ENCODE results near the gene FIP1L1.

Gene FIP1L1

DNA sequence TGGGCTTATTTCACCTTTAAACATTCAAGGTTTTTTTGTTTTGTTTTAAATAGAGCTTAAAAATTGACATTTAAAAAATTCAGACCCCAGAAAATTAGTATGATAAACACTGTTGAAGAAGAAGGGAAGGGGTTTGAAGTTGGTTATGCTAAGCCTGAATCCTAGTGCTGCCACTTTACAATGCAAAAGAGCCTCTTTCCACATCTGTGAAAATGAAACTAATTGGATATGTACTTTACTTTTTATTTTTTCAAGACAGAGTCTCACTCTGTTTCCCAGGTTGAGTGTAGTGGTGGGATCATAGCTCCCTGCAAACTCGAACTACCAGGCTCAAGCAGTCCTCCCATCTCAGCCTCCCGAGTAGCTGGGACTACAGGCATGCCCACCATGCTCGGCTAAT, 41.8 kb downstream of the FIP1L1 start:
- no peak for ATAC-seq
- TF ChIP-seq PPARA (CRISPR knock-in tag; IDR thresholded peaks at IDR 0.05; ENCODE audit: borderline replicate concordance) = no peak
- TF ChIP-seq ESRRG (CRISPR knock-in tag; IDR thresholded peaks at IDR 0.05) = no peak
- no peak for TF ChIP-seq RARB (CRISPR knock-in tag; IDR thresholded peaks at IDR 0.05)
- TF ChIP-seq ZFP30 (CRISPR knock-in tag; IDR thresholded peaks at IDR 0.05) = no peak
- TF ChIP-seq BACH2 (CRISPR knock-in tag; IDR thresholded peaks at IDR 0.05; ENCODE audit: borderline replicate concordance) = no peak
- TF ChIP-seq, protein P1, sequence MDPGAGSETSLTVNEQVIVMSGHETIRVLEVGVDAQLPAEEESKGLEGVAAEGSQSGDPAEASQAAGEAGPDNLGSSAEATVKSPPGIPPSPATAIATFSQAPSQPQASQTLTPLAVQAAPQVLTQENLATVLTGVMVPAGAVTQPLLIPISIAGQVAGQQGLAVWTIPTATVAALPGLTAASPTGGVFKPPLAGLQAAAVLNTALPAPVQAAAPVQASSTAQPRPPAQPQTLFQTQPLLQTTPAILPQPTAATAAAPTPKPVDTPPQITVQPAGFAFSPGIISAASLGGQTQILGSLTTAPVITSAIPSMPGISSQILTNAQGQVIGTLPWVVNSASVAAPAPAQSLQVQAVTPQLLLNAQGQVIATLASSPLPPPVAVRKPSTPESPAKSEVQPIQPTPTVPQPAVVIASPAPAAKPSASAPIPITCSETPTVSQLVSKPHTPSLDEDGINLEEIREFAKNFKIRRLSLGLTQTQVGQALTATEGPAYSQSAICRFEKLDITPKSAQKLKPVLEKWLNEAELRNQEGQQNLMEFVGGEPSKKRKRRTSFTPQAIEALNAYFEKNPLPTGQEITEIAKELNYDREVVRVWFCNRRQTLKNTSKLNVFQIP (CRISPR knock-in tag; IDR thresholded peaks at IDR 0.05; ENCODE audit: borderline replicate concordance, low read depth) = no peak
- TF ChIP-seq, protein P2, sequence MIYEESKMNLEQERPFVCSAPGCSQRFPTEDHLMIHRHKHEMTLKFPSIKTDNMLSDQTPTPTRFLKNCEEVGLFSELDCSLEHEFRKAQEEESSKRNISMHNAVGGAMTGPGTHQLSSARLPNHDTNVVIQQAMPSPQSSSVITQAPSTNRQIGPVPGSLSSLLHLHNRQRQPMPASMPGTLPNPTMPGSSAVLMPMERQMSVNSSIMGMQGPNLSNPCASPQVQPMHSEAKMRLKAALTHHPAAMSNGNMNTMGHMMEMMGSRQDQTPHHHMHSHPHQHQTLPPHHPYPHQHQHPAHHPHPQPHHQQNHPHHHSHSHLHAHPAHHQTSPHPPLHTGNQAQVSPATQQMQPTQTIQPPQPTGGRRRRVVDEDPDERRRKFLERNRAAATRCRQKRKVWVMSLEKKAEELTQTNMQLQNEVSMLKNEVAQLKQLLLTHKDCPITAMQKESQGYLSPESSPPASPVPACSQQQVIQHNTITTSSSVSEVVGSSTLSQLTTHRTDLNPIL (CRISPR knock-in tag; IDR thresholded peaks at IDR 0.05; ENCODE audit: low read depth) = no peak
- TF ChIP-seq TCF4 (CRISPR knock-in tag; IDR thresholded peaks at IDR 0.05; ENCODE audit: borderline replicate concordance) = no peak
- TF ChIP-seq ZNF70 (CRISPR knock-in tag; IDR thresholded peaks at IDR 0.05) = no peak
- no peak for TF ChIP-seq SNAI2 (CRISPR knock-in tag; IDR thresholded peaks at IDR 0.05)
- no peak for TF ChIP-seq OSR1 (CRISPR knock-in tag; IDR thresholded peaks at IDR 0.05)
- TF ChIP-seq ARNTL (CRISPR knock-in tag; IDR thresholded peaks at IDR 0.05; ENCODE audit: borderline replicate concordance, low read depth) = no peak
- TF ChIP-seq CSDC2 (CRISPR knock-in tag; IDR thresholded peaks at IDR 0.05) = no peak
- no peak for TF ChIP-seq ISL1 (CRISPR knock-in tag; IDR thresholded peaks at IDR 0.05)

DNA sequence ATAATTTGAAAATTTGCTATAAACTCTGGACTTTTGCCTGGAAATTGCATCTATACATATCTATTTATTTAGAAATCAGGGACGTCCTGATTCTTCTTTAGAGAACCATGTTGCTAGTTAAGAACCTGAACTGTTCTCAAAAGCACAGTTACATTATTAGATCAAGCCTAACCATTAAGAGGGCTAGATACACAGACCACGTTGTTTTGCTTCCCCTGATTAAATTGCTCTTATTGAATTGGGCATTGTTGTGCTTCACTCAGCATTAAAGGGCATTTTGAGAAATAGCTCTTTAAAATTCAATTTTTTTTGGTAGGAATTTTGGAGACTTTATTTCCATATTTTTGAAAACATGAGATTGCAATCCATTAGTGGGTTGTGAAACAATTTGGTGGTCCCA, 44.4 kb downstream of the FIP1L1 start:
- no peak for ATAC-seq
- TF ChIP-seq TCF4 (CRISPR knock-in tag; IDR thresholded peaks at IDR 0.05; ENCODE audit: borderline replicate concordance) = peak; percentile 21; the same call in 1 of the 2 replicates
- TF ChIP-seq PPARA (CRISPR knock-in tag; IDR thresholded peaks at IDR 0.05; ENCODE audit: borderline replicate concordance) = no peak

DNA sequence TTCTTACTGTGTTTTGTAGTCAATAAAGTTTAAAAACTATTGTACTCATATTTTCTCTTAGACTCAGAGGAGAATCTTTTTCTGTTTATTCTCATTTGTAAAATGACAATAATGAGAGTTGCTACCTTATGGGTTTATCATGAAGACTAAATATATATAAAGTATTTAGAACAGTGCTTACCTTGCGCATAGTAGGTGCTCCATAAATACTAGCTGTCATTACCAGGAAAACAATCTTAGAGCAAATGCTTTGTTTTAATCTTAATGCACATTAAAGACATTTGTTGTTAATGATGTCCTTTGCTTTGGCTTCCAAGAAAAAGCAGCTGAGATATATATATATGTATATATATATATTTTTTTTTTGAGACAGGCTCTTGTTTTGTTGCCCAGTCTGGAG, 44.9 kb downstream of the FIP1L1 start:
- TF ChIP-seq ZFP3 (CRISPR knock-in tag; IDR thresholded peaks at IDR 0.05) (no peak), GLIS3 (CRISPR knock-in tag; IDR thresholded peaks at IDR 0.05) (no peak), PPARA (CRISPR knock-in tag; IDR thresholded peaks at IDR 0.05; ENCODE audit: borderline replicate concordance) (no peak), ZNF70 (CRISPR knock-in tag; IDR thresholded peaks at IDR 0.05) (no peak), TCF4 (CRISPR knock-in tag; IDR thresholded peaks at IDR 0.05; ENCODE audit: borderline replicate concordance) (no peak), ISL1 (CRISPR knock-in tag; IDR thresholded peaks at IDR 0.05) (no peak)
- TF ChIP-seq, protein P1 (CRISPR knock-in tag; IDR thresholded peaks at IDR 0.05; ENCODE audit: borderline replicate concordance, low read depth) = no peak
- ATAC-seq = no peak

DNA sequence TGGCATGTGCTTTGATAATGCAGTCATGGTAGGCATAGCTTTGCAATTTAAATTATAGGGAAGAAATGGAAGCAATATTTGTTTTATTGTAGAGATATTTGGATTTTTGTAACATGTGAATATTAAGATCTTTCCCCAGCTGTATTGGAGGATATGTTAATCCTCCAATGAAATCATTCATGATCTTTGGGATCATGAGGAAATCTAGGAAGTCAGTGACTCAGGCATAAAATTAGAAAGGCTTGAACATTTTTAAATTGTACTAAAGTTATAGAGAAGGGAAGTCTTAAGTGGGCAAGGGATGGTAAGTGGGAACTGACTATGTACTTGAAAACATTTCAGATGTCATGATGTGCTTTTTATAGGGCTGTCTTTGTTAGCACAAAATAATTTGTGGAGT, 46.8 kb downstream of the FIP1L1 start:
- no peak for TF ChIP-seq ZFP3 (CRISPR knock-in tag; IDR thresholded peaks at IDR 0.05)
- TF ChIP-seq, protein P3, sequence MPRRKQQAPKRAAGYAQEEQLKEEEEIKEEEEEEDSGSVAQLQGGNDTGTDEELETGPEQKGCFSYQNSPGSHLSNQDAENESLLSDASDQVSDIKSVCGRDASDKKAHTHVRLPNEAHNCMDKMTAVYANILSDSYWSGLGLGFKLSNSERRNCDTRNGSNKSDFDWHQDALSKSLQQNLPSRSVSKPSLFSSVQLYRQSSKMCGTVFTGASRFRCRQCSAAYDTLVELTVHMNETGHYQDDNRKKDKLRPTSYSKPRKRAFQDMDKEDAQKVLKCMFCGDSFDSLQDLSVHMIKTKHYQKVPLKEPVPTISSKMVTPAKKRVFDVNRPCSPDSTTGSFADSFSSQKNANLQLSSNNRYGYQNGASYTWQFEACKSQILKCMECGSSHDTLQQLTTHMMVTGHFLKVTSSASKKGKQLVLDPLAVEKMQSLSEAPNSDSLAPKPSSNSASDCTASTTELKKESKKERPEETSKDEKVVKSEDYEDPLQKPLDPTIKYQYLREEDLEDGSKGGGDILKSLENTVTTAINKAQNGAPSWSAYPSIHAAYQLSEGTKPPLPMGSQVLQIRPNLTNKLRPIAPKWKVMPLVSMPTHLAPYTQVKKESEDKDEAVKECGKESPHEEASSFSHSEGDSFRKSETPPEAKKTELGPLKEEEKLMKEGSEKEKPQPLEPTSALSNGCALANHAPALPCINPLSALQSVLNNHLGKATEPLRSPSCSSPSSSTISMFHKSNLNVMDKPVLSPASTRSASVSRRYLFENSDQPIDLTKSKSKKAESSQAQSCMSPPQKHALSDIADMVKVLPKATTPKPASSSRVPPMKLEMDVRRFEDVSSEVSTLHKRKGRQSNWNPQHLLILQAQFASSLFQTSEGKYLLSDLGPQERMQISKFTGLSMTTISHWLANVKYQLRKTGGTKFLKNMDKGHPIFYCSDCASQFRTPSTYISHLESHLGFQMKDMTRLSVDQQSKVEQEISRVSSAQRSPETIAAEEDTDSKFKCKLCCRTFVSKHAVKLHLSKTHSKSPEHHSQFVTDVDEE (CRISPR knock-in tag; IDR thresholded peaks at IDR 0.05) = no peak
- no peak for TF ChIP-seq ZNF8 (CRISPR knock-in tag; IDR thresholded peaks at IDR 0.05)
- no peak for TF ChIP-seq RARB (CRISPR knock-in tag; IDR thresholded peaks at IDR 0.05)
- no peak for TF ChIP-seq CSDC2 (CRISPR knock-in tag; IDR thresholded peaks at IDR 0.05)
- no peak for TF ChIP-seq PPARA (CRISPR knock-in tag; IDR thresholded peaks at IDR 0.05; ENCODE audit: borderline replicate concordance)
- no peak for TF ChIP-seq ESRRG (CRISPR knock-in tag; IDR thresholded peaks at IDR 0.05)
- no peak for TF ChIP-seq ARNTL (CRISPR knock-in tag; IDR thresholded peaks at IDR 0.05; ENCODE audit: borderline replicate concordance, low read depth)
- TF ChIP-seq TOX (CRISPR knock-in tag; IDR thresholded peaks at IDR 0.05; ENCODE audit: borderline replicate concordance) = no peak
- TF ChIP-seq, protein P4, sequence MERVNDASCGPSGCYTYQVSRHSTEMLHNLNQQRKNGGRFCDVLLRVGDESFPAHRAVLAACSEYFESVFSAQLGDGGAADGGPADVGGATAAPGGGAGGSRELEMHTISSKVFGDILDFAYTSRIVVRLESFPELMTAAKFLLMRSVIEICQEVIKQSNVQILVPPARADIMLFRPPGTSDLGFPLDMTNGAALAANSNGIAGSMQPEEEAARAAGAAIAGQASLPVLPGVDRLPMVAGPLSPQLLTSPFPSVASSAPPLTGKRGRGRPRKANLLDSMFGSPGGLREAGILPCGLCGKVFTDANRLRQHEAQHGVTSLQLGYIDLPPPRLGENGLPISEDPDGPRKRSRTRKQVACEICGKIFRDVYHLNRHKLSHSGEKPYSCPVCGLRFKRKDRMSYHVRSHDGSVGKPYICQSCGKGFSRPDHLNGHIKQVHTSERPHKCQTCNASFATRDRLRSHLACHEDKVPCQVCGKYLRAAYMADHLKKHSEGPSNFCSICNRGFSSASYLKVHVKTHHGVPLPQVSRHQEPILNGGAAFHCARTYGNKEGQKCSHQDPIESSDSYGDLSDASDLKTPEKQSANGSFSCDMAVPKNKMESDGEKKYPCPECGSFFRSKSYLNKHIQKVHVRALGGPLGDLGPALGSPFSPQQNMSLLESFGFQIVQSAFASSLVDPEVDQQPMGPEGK (CRISPR knock-in tag; IDR thresholded peaks at IDR 0.05; ENCODE audit: borderline replicate concordance) = no peak
- ATAC-seq = no peak

Measured in SK-N-SH treated with all-trans-retinoic acid at 6 μM for 48 hours (cell line).